GM21528 (cell line): ENCODE results near the gene NHLRC2.

Experiments
- ATAC-seq: cut with Tn5 transposase; IDR thresholded peaks from one replicate; pipeline ENCODE4 v1.9.1; 2021; ENCODE audit warnings: mild to moderate bottlenecking, moderate library complexity; ENCODE audit not compliant: unreplicated experiment, low FRiP score

NHLRC2 gene

GRCh38 chr10:113899952-113900598 lies 45.6 kb downstream of the NHLRC2 start:
- ATAC-seq = no peak

DNA sequence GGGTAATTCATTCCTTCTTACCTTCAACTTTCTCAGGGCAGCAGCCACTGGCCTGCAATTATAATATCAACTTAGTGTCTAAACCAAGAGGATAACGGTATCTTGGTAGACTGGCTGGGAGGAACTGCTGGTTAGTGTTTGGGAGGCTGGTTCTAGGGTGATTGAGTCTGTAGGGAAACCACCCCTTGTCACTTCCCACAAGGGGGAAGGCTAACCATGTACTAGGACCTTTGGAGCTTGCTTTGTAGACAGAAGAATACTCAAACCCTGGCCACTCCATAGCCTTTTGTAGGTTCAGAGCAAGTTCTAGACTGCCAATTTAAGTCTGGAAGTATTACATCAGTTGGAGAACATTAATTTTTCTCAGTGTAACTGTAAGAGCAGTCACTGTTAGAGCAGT lies 51.3 kb downstream of the NHLRC2 start:
- no peak for ATAC-seq

DNA sequence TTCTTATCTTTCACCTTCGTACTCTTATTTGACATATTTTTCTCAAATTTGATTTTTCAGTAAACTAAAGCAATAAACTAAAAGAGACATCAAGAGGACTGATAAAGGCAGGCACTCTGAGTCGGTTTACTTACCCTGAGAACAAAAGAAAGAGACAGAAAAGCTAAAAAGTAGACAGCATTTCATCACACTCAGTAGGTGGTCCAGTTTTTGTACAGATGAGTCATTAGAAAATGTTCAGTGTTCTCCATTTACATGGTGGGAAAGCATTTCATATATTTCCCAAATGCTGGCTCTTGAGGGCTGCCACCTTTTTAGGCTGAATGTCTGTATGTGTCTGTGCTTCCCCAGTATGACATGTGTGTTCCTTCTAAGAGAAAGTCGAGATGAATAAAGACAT lies 52.7 kb downstream of the NHLRC2 start:
- ATAC-seq = no peak

GRCh38 chr10:113908236-113908635 lies 53.8 kb downstream of the NHLRC2 start:
- ATAC-seq = no peak

DNA sequence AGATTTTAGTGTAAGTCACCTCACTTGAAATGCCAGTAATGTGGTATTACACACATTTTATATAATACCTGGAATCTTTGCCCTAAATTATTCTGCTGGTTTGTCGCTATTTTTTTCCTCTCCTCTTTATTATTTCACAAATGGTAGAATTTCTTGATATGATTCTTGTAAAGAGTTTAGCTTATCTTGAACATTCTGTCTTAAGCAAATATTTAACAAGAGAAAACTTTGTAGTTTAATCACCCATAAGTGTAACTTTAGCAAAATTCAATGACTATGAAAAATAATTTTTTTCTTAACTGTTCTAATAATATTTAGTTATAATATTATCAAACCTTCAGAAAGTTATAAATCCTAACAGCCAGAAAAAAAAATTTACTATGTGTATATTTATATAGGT lies 56.7 kb downstream of the NHLRC2 start:
- ATAC-seq = no peak

DNA sequence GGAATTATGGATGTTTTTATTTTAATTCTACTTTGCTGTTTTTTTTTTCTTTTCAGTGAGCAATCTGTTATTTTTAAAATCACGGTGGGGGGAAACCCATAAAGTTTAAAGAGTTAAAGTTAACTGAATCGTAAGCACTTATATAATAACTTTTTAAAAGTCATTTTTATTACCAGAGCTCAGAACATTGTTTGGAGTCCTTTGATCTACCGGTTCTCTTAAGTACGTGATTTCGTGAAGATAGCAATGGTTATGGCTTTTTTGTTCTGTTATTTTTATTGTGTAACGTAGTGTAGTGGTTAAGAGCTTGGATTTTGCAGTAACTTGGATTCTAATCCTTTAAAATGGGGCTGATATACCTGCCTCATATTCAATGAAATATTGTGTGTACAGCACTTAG lies 57.4 kb downstream of the NHLRC2 start:
- no peak for ATAC-seq

DNA sequence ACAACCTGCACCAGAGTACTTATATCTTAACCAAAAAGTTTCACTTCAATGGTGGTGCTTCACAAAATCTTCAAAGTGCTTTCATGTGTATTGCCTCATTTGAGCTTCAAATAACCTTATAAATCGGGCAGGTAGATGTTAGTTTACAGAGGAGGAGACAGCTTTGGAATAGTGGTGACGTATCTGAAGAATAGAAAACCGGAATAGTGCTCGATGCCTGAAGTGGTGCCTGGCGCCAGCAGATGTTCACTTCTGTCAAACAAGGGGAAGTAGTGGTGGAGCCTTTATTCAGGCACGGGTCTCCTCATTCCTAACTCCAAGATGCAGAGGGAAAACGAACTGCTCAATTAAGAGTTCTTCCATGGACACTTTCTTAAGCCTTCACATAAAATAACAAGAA lies 58.1 kb downstream of the NHLRC2 start:
- ATAC-seq = no peak

GRCh38 chr10:113914956-113915355 lies 60.5 kb downstream of the NHLRC2 start:
- ATAC-seq = no peak

- no peak for ATAC-seq
Observed at GRCh38 chr10:113915540-113915939, 61.1 kb downstream of the NHLRC2 start.

- no peak for ATAC-seq
Observed at GRCh38 chr10:113916053-113916452, 61.6 kb downstream of the NHLRC2 start.

GRCh38 chr10:113917636-113918035 lies 63.2 kb downstream of the NHLRC2 start:
- no peak for ATAC-seq

GRCh38 chr10:113920114-113920513 lies 65.7 kb downstream of the NHLRC2 start:
- no peak for ATAC-seq

GRCh38 chr10:113920875-113921274 lies 66.4 kb downstream of the NHLRC2 start:
- no peak for ATAC-seq

DNA sequence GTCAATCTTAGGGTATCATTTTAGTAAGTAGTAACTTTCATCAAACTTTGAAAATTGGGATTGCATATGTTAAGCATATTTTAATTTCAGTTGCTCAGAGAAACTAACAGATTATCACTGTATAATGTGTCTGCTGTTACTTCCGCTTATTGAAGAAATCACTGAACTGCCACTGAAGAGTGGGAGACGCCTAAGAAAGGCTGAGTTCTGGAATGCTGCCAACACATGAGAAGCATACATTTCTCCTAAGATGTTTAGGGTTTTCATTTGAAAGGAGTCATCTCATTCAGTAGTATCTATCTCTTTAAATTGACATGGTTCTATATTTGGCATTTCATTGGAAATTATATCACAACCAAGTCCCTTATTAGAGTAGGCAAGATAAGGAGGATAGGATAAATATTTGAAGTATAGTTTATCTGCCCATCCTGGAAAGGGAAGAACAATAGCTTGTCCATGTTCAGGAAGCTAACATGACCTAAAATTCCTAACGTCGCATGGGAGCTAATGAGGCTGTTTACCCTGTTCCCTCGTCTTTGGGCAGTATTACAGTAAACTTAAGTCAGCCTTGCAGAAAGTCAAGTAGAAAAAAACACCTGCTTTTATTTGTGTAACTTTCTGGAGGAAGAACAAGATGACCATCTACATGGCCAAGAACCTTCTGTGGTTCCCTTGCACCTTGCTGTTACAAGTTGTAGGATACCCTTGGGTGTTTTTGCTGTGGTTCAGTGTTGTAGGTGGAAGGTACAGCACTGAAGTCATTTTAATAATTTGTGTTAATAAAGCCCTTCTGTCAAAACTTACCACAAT lies 67.3 kb downstream of the NHLRC2 start:
- no peak for ATAC-seq

- no peak for ATAC-seq
Observed at GRCh38 chr10:113922787-113923570, 68.5 kb downstream of the NHLRC2 start.

DNA sequence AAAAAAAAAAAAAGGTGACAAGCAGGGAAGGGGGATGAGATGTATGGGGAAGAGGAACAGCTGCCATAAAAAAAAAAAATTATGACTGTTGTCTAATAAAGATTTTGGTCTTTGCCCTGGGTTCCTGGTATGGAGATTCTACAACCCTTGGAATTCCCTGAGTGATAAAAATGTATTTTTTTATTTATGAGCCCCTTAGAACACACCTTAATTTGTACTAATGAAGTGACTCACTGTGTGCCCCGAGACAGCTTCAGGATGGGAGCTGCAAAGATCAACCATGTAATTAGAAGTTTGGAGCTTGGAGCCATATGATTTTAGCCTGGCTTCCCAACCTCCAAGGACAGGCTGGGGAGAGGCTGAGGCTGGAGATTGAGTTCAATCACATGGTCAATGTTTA lies 69.7 kb downstream of the NHLRC2 start:
- no peak for ATAC-seq

DNA sequence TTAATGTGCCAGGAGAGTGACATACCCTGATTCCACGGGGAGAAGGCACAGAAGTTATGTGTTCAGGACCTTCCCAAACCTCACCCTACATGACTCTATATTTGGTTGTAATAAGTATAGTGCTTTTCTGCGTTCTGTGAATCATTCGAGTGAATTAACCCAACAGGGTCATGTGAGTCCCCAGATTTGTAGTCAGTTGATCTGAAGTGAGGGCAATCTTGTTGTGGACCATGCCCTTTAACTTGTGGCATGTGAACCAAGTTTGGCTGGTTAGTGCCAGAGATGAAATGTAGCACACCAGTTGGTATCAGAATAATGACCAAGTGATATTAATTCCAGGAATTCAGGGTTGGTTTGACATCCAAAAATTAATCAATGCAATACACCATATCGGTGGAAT lies 70.2 kb downstream of the NHLRC2 start:
- no peak for ATAC-seq

- ATAC-seq = no peak
Observed at GRCh38 chr10:113927440-113927839, 73.0 kb downstream of the NHLRC2 start.

- no peak for ATAC-seq
Observed at GRCh38 chr10:113928830-113929229, 74.4 kb downstream of the NHLRC2 start.

DNA sequence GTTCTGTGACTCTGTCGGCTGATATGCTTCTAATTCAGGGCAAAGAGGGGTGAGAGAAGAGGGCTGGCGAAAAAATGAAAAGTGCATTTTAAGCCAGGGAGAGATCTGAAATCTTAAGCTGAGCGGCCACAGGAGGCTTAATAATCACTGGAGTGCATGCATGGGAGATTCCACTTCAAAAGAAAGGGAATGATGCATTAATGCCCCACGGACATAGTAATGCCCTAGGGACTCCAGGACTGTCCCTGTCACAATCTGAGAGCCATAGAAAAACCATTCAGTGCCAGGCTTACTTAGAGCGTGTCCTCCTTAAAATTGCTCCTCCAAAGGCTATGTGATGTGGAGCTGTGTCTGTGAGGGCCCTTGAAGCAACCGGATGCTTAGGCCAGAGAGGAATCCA lies 75.1 kb downstream of the NHLRC2 start:
- ATAC-seq = no peak

GRCh38 chr10:113930482-113931057 lies 76.1 kb downstream of the NHLRC2 start:
- ATAC-seq = no peak
